Activated CD8-positive, alpha-beta T cell treated with anti-CD3 and anti-CD28 coated beads for 36 hours (primary cell): ENCODE measurements around the gene FOXJ1. TPM values are rescaled to one million over a fixed set of nuclear protein-coding genes. Genes with fewer than 3 reads are reported as not detected.
A peak's percentile ranks its signal among the peaks of the same experiment; 100 is the strongest.

Source experiments
- ATAC-seq: fragments of 200-7000 bp; cut with Tn5 transposase; one replicate; pipeline ENCODE4 v1.10.0; 2021; ENCODE audit warnings: mild to moderate bottlenecking, moderate library complexity
- CTCF ChIA-PET: fragments of 350-600 bp; sonication (Branson Sonifier 250); formaldehyde crosslinking; loops from one replicate; lab custom pipeline; 2021; ENCODE audit warnings: antibody characterized with exemption; lab: Charles Lee
- POLR2A ChIA-PET: fragments of 350-600 bp; sonication (Branson Sonifier 250); formaldehyde crosslinking; loops from one replicate; lab custom pipeline; 2021; ENCODE audit warnings: antibody characterized with exemption; lab: Charles Lee
- DNase-seq: peaks from one replicate; pipeline ENCODE4 v3.0.0-alpha.2; 2020
- H3K27ac Mint-ChIP-seq: one replicate; pipeline ENCODE4 v1.8.0; 2021; ENCODE audit warnings: mild to moderate bottlenecking, mixed read lengths
- H3K27me3 Mint-ChIP-seq: one replicate; pipeline ENCODE4 v1.8.0; 2021; ENCODE audit warnings: mixed read lengths
- H3K36me3 Mint-ChIP-seq: one replicate; pipeline ENCODE4 v1.8.0; 2021; ENCODE audit warnings: low read depth, mixed read lengths
- H3K4me1 Mint-ChIP-seq: one replicate; pipeline ENCODE4 v1.8.0; 2021; ENCODE audit warnings: low read depth, mixed read lengths
- H3K4me3 Mint-ChIP-seq: one replicate; pipeline ENCODE4 v1.8.0; 2021; ENCODE audit warnings: mild to moderate bottlenecking, moderate library complexity, mixed read lengths
- H3K9me3 Mint-ChIP-seq: one replicate; pipeline ENCODE4 v1.8.0; 2021; ENCODE audit warnings: mixed read lengths
- intact Hi-C: fragments of 100-400 bp; cut with micrococcal nuclease; formaldehyde crosslinking; loops from one replicate; pipeline ENCODE4 v1.10.0; 2022
- total RNA-seq, 2 experiments: library from RNA; stranded (reverse); gene quantifications; one replicate each; pipeline ENCODE4 v1.2.3, GENCODE V29; 2021
- TF ChIP-seq, protein P1 (sequence below): fragments of 200-600 bp; IDR thresholded peaks from one replicate; pipeline ENCODE4 v1.8.0; 2022; ENCODE audit warnings: antibody characterized with exemption, mild to moderate bottlenecking

Gene FOXJ1
- total RNA-seq, 2 experiments from 2014 or later = 11.1 to 11.6 TPM

DNA sequence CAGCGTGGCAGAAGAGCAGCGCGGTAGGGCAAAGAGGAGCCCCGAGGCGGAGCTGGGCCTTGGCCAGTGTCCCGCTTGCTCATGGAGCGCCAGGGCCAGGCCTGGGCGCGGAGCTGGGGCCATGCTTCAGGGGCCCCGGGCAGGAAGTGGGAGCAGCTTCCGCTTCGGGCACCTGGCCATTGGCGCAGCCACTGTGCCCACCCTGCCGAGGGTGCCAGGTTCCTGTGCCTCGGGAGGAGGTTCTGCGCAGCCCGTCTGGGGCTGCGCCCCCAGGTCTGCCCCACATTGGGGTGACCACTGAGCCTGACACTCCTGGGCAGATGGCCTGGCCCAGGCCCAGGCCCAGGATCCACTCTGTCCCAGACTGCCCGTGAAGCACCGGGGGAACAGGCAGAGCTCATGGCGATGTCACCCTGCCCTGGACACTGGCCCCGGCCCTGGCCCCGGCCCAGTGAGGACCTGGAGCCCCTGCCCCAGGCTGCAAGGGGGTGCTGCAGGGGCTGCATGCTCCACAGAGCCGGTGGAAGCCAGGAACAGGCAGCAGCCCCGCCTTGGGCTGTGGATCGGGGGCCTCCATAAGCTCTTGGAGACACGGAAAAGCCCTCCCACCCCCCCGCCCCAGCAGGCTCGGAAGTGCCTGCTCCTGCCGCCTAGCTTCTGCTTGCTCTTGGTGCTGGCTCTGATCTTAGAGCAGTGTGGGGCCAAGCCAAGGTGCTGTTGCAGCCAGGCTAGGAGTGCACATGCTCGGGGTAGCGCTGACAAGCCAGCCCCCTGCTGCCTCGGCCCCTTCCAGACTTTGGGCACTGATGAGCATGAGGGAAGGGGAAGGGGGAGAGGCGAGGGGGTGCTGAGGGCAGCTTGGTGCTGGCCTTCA is 35.9 kb upstream of the FOXJ1 start:
- peak overlapping the region; percentile 90 for H3K27ac Mint-ChIP-seq
- peaks cover 15% of the 10 kb centered on the region for H3K36me3 Mint-ChIP-seq
- intact Hi-C loops = no loop called here
- TF ChIP-seq, protein P1, sequence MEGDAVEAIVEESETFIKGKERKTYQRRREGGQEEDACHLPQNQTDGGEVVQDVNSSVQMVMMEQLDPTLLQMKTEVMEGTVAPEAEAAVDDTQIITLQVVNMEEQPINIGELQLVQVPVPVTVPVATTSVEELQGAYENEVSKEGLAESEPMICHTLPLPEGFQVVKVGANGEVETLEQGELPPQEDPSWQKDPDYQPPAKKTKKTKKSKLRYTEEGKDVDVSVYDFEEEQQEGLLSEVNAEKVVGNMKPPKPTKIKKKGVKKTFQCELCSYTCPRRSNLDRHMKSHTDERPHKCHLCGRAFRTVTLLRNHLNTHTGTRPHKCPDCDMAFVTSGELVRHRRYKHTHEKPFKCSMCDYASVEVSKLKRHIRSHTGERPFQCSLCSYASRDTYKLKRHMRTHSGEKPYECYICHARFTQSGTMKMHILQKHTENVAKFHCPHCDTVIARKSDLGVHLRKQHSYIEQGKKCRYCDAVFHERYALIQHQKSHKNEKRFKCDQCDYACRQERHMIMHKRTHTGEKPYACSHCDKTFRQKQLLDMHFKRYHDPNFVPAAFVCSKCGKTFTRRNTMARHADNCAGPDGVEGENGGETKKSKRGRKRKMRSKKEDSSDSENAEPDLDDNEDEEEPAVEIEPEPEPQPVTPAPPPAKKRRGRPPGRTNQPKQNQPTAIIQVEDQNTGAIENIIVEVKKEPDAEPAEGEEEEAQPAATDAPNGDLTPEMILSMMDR = no peak
- H3K4me3 Mint-ChIP-seq = no peak overlapping the region
- POLR2A ChIA-PET = interaction anchor here (0.7 to 21.1 kb wide), 5 partner anchors 10 to 87 kb away, joined by 3 to 700 read pairs (median 5); partner anchors contain the start of gene UBALD2
- CTCF ChIA-PET = interaction anchor here (0.7 to 9.0 kb wide), 8 partner anchors 8 to 102 kb away, joined by 3 to 95 read pairs (median 8); partner anchors contain the start of gene FOXJ1
- no peak for ATAC-seq
- H3K9me3 Mint-ChIP-seq = no peaks in the 10 kb centered on the region
- DNase-seq = no peak
- H3K4me1 Mint-ChIP-seq = peaks cover 45% of the 10 kb centered on the region
- H3K27me3 Mint-ChIP-seq = no peaks in the 10 kb centered on the region

DNA sequence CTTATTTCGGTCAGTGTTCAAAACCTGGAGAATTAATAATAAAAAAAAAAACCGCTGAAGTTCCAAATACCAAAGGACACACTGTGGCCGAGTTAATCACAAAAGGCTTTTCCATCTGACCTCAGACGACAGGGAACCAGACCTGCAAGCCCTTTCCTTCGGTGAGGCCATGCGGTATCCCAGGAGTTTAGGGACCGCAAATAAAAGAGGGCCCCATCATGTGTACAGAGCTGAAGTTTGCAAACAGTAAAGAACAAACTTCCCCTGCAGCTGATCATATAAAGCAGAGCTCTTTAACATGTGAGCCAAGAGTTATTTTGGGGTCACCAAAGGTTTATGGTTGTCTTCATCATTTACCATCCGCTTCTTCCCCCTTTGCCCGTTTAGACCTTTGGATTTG is 33.0 kb upstream of the FOXJ1 start:
- Mint-ChIP-seq H3K4me1 (peaks cover 21% of the 10 kb centered on the region), H3K27me3 (no peaks in the 10 kb centered on the region), H3K4me3 (no peak overlapping the region), H3K27ac (no peak overlapping the region), H3K36me3 (peaks cover 4% of the 10 kb centered on the region), H3K9me3 (no peaks in the 10 kb centered on the region)
- TF ChIP-seq, protein P1 = no peak
- POLR2A ChIA-PET = interaction anchor here (0.6 to 21.1 kb wide), 5 partner anchors 13 to 90 kb away, joined by 3 to 700 read pairs (median 3); partner anchors contain the start of gene UBALD2
- intact Hi-C loops = no loop called here
- no peak for ATAC-seq
- no peak for DNase-seq
- CTCF ChIA-PET = interaction anchor here (0.7 to 1.1 kb wide), 4 partner anchors 10 to 106 kb away, joined by 3 to 4 read pairs (median 4); no protein-coding TSS in a partner anchor

DNA sequence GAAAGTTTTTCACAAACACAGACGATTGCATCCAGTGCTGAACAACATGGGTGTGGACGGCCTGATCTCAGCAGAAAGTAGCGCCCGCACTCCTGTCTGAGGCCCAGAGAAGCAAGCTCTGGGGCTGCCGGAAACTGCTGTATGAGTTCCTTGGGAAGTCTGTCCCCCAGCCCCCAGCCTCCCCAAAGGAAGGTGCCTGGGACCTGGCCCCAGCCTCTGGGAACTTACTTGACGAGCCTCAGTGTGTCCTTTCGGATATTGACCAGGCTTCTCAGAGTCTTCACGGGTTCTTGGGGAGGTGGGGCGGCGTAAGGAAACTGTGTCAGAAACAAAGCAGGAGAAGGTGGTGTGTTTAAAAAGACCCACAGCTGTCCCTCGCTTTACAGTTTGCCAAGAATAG is 32.4 kb upstream of the FOXJ1 start:
- H3K27ac Mint-ChIP-seq = no peak overlapping the region
- intact Hi-C loops = no loop called here
- DNase-seq (no peak), ATAC-seq (no peak)
- TF ChIP-seq, protein P1 = no peak
- ChIA-PET POLR2A (interaction anchor here (0.6 to 21.1 kb wide), 4 partner anchors 13 to 208 kb away, joined by 3 to 700 read pairs (median 3); partner anchors contain the start of gene UBALD2), CTCF (interaction anchor here (0.7 to 1.1 kb wide), 4 partner anchors 10 to 106 kb away, joined by 3 to 4 read pairs (median 4); no protein-coding TSS in a partner anchor)
- H3K9me3 Mint-ChIP-seq = no peaks in the 10 kb centered on the region
- peaks cover 15% of the 10 kb centered on the region for H3K4me1 Mint-ChIP-seq
- no peaks in the 10 kb centered on the region for H3K27me3 Mint-ChIP-seq
- peaks cover 6% of the 10 kb centered on the region for H3K36me3 Mint-ChIP-seq
- H3K4me3 Mint-ChIP-seq = no peak overlapping the region

DNA sequence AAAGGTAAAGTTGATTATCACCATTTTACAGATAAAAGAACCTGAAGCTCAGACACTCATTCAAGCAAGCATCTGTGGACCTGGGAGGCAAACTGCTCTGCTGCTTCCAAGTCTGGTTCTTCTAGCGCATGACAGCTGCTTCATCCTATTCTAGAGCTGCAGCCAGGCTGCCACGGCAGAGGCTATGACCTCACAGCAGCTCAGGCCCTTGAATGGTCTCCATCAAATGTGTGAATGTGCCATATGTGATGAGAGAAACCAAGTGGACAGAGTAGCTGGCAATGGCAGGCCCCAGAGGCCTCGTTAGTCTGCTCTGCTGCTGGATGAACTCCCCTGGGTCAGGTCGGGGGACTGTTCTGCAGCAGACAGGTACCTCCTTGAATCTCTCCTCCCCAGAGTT is 30.7 kb upstream of the FOXJ1 start:
- Mint-ChIP-seq H3K36me3 (peaks cover 6% of the 10 kb centered on the region), H3K4me3 (no peak overlapping the region), H3K27me3 (no peaks in the 10 kb centered on the region), H3K4me1 (peaks cover 6% of the 10 kb centered on the region), H3K9me3 (no peaks in the 10 kb centered on the region), H3K27ac (no peak overlapping the region)
- no peak for DNase-seq
- ATAC-seq = no peak
- POLR2A ChIA-PET = interaction anchor here (2.5 kb wide), 1 partner anchor 8 kb away, joined by 6 read pairs; no protein-coding TSS in a partner anchor
- intact Hi-C loops = no loop called here
- CTCF ChIA-PET = interaction anchor here (1.2 to 8.9 kb wide), 2 partner anchors 8 to 107 kb away, joined by 7 to 60 read pairs; no protein-coding TSS in a partner anchor
- TF ChIP-seq, protein P1 = no peak
